ENCODE results near the gene SYT3.

Gene SYT3

DNA sequence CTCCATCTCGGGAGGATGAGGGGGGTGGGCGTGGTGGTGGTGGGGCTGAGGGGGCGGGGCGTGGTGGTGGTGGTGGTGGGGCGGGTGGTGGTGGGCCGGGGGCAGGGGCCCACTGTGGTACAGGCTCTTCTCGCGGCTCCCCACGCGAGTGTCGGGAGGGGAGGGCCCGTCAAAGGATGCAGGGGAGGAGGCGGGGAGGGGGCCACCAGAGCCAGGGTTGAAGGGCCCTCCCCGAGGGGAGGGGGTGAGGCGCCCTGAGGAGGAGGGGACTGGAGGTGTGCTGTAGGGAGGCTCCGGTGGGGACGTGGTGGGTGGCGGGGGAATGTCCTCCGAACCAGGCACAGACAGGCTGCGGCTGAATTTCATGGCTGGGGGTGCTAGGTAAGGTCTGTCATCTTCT is 29.2 kb upstream of the SYT3 start:
- no peak for TF ChIP-seq NFRKB (IDR thresholded peaks at IDR 0.05)
- no peak for TF ChIP-seq FOXK2 (IDR thresholded peaks at IDR 0.05)
- TF ChIP-seq SP1 (IDR thresholded peaks at IDR 0.05) = no peak
- no peak for TF ChIP-seq HDGF (IDR thresholded peaks at IDR 0.05; ENCODE audit: borderline replicate concordance)
- no peak for TF ChIP-seq ELF4 (IDR thresholded peaks at IDR 0.05)
- CTCF ChIA-PET = interaction anchor here (0.6 kb wide), 1 partner anchor 1084 kb away, joined by 3 read pairs; no protein-coding TSS in a partner anchor
- POLR2A ChIA-PET = interaction anchor here (1.0 kb wide), 1 partner anchor 56 kb away, joined by 3 read pairs; no protein-coding TSS in a partner anchor
- DNase-seq (ENCODE audit: extremely low spot score) = no peak

DNA sequence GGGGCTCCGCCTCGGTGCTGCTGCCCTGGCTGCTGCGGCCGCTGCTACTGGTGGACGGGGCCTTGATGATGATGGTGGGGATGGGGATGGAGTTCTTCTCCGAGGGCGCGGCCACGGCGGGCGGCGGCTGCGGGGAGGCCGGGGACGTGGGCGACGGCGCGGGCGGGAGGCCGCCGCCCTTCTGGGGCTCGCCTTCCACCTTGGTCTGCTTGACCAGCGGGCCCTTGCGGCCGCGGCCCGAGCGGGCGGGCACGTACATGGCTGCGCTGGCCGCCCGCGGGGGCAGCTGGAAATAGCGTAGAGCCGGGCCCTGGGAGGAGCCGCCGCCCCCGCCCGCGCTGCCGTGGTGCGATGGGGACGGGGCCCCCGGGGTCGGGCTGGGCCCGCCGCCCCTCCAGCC is 28.7 kb upstream of the SYT3 start:
- no peak for TF ChIP-seq SP1 (IDR thresholded peaks at IDR 0.05)
- TF ChIP-seq FOXK2 (IDR thresholded peaks at IDR 0.05) = no peak
- TF ChIP-seq FOXA1 (IDR thresholded peaks at IDR 0.05) = no peak
- no peak for TF ChIP-seq LEF1 (IDR thresholded peaks at IDR 0.05; ENCODE audit: borderline replicate concordance)
- no peak for TF ChIP-seq CTBP1 (IDR thresholded peaks at IDR 0.05; ENCODE audit: borderline replicate concordance)
- TF ChIP-seq, protein P1, sequence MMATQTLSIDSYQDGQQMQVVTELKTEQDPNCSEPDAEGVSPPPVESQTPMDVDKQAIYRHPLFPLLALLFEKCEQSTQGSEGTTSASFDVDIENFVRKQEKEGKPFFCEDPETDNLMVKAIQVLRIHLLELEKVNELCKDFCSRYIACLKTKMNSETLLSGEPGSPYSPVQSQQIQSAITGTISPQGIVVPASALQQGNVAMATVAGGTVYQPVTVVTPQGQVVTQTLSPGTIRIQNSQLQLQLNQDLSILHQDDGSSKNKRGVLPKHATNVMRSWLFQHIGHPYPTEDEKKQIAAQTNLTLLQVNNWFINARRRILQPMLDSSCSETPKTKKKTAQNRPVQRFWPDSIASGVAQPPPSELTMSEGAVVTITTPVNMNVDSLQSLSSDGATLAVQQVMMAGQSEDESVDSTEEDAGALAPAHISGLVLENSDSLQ (IDR thresholded peaks at IDR 0.05) = no peak
- no peak for TF ChIP-seq ELF4 (IDR thresholded peaks at IDR 0.05)
- TF ChIP-seq ARNT (IDR thresholded peaks at IDR 0.05) = no peak
- CTCF ChIA-PET = no interaction called here
- POLR2A ChIA-PET = no interaction called here

DNA sequence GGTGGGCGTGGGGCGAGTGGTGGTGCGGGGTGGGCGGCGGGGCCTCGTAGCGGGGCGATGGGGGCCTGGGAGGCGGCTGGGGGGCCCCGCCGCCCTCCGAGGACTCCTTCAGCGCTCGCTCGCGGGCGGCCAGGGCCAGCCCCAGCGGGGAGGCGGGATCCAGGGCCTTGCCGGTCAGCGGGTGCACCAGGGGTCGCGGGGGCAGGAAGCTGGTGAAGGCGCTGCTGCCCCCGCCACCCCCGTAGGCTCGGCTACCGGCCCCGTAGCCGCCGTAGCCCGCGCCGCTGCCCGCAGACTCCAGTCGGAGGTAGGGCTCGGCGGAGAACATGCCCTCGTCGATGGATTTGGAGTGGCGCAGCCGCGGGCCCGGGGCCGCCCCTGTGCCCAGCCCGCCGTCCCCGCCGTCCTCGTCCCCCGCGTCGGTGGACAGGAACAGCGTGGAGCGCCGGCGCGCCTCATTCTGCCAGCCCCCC is 28.1 kb upstream of the SYT3 start:
- CTCF ChIA-PET = no interaction called here
- POLR2A ChIA-PET = no interaction called here
- DNase-seq (ENCODE audit: extremely low spot score) = no peak
- TF ChIP-seq, protein P1 (IDR thresholded peaks at IDR 0.05) = no peak
- no peak for TF ChIP-seq ZNF384 (IDR thresholded peaks at IDR 0.05)
- no peak for TF ChIP-seq TARDBP (IDR thresholded peaks at IDR 0.05)
- no peak for TF ChIP-seq HDGF (IDR thresholded peaks at IDR 0.05; ENCODE audit: borderline replicate concordance)
- TF ChIP-seq BHLHE40 (IDR thresholded peaks at IDR 0.05; ENCODE audit: borderline replicate concordance) = no peak
- TF ChIP-seq FOXM1 (IDR thresholded peaks at IDR 0.05; ENCODE audit: borderline replicate concordance) = no peak
- TF ChIP-seq NFRKB (IDR thresholded peaks at IDR 0.05) = no peak
- TF ChIP-seq FOXA1 (IDR thresholded peaks at IDR 0.05) = no peak
- no peak for TF ChIP-seq SUZ12 (IDR thresholded peaks at IDR 0.05)
- TF ChIP-seq CTBP1 (IDR thresholded peaks at IDR 0.05; ENCODE audit: borderline replicate concordance) = no peak
- no peak for TF ChIP-seq L3MBTL2 (conservative IDR thresholded peaks at IDR 0.05)
- TF ChIP-seq ELF4 (IDR thresholded peaks at IDR 0.05) = no peak
- no peak for TF ChIP-seq ARNT (IDR thresholded peaks at IDR 0.05)
- no peak for TF ChIP-seq FOXK2 (IDR thresholded peaks at IDR 0.05)
- no peak for TF ChIP-seq SP1 (IDR thresholded peaks at IDR 0.05)
- no peak for TF ChIP-seq LEF1 (IDR thresholded peaks at IDR 0.05; ENCODE audit: borderline replicate concordance)

More for the DNA sequence above, 28.7 kb upstream of the SYT3 start:
- no peak for DNase-seq (ENCODE audit: extremely low spot score)

GRCh38 chr19:50667177-50667758 is 27.6 kb upstream of the SYT3 start:
- CTCF ChIA-PET = interaction anchor here (1.1 kb wide), 1 partner anchor 111 kb away, joined by 3 read pairs; no protein-coding TSS in a partner anchor
- TF ChIP-seq TARDBP (IDR thresholded peaks at IDR 0.05) = no peak
- TF ChIP-seq FOXA1 (IDR thresholded peaks at IDR 0.05) = no peak
- no peak for TF ChIP-seq ZNF384 (IDR thresholded peaks at IDR 0.05)
- no peak for TF ChIP-seq ARNT (IDR thresholded peaks at IDR 0.05)
- no peak for TF ChIP-seq LEF1 (IDR thresholded peaks at IDR 0.05; ENCODE audit: borderline replicate concordance)
- TF ChIP-seq HDGF (IDR thresholded peaks at IDR 0.05; ENCODE audit: borderline replicate concordance) = no peak
- TF ChIP-seq FOXM1 (IDR thresholded peaks at IDR 0.05; ENCODE audit: borderline replicate concordance) = no peak
- TF ChIP-seq BHLHE40 (IDR thresholded peaks at IDR 0.05; ENCODE audit: borderline replicate concordance) = no peak
- TF ChIP-seq, protein P1 (IDR thresholded peaks at IDR 0.05) = no peak
- no peak for TF ChIP-seq FOXK2 (IDR thresholded peaks at IDR 0.05)
- TF ChIP-seq NFRKB (IDR thresholded peaks at IDR 0.05) = no peak
- TF ChIP-seq SUZ12 (IDR thresholded peaks at IDR 0.05) = no peak
- TF ChIP-seq ELF4 (IDR thresholded peaks at IDR 0.05) = no peak
- TF ChIP-seq CTBP1 (IDR thresholded peaks at IDR 0.05; ENCODE audit: borderline replicate concordance) = no peak
- no peak for TF ChIP-seq SP1 (IDR thresholded peaks at IDR 0.05)
- no peak for TF ChIP-seq L3MBTL2 (conservative IDR thresholded peaks at IDR 0.05)
- DNase-seq (ENCODE audit: extremely low spot score) = no peak
- POLR2A ChIA-PET = no interaction called here

DNA sequence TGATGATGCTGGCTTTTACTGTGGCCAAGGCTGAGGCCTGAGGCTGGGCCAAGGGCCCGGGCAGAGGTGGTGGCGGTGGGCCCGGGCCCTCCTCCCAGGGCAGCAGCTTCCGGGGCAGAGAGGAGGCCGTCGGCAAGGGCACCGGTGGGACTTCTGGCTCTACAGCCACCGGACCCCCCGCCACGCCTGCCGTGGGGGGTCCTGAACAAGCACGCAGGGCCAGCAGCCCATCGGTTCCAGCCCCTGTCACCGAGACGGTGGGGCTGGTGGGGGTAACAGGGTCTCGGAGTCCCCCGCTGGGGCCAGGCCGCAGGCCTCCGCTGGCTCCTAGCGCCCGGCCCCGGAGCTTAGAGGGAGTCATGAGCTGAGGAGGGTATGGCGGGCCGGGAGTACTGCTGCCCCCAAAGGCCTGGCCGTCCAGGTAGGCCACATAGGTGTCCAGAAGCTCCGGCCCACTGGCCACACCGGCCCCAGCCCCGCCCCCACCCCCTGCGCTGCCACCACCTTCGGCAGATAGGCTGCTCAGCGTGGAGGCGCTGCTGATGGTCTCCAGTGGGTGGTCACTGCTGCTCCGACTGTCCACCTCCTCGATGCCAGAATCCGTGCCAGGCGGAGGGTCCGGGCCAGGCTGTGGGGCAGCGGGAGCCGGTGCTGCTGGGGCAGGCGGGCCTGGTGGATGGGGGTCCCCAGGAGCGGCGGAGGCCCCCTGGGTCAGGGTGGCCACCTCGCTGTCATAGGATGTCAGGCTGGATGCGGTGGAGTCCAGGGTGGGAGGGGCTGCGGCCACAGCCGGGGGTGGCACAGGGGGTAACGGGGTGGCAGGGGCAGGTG is 26.9 kb upstream of the SYT3 start:
- ChIA-PET CTCF (interaction anchor here (1.1 kb wide), 1 partner anchor 110 kb away, joined by 3 read pairs; no protein-coding TSS in a partner anchor), POLR2A (no interaction called here)
- TF ChIP-seq FOXK2 (IDR thresholded peaks at IDR 0.05) = no peak
- no peak for TF ChIP-seq ZNF384 (IDR thresholded peaks at IDR 0.05)
- TF ChIP-seq TARDBP (IDR thresholded peaks at IDR 0.05) = no peak
- TF ChIP-seq, protein P1 (IDR thresholded peaks at IDR 0.05) = no peak
- no peak for TF ChIP-seq ARNT (IDR thresholded peaks at IDR 0.05)
- no peak for TF ChIP-seq LEF1 (IDR thresholded peaks at IDR 0.05; ENCODE audit: borderline replicate concordance)
- no peak for TF ChIP-seq SP1 (IDR thresholded peaks at IDR 0.05)
- no peak for TF ChIP-seq CTBP1 (IDR thresholded peaks at IDR 0.05; ENCODE audit: borderline replicate concordance)
- TF ChIP-seq FOXM1 (IDR thresholded peaks at IDR 0.05; ENCODE audit: borderline replicate concordance) = no peak
- no peak for TF ChIP-seq NFRKB (IDR thresholded peaks at IDR 0.05)
- no peak for TF ChIP-seq FOXA1 (IDR thresholded peaks at IDR 0.05)
- no peak for TF ChIP-seq SUZ12 (IDR thresholded peaks at IDR 0.05)
- no peak for TF ChIP-seq ELF4 (IDR thresholded peaks at IDR 0.05)
- no peak for DNase-seq (ENCODE audit: extremely low spot score)

Measured in HEK293T (cell line).